B cell (primary cell): ENCODE measurements around the gene KRTAP5-8. TPM values are rescaled to one million over a fixed set of nuclear protein-coding genes. Genes with fewer than 3 reads are reported as not detected.

Experiments used
- ATAC-seq: fragments of 200-7000 bp; cut with Tn5 transposase; one replicate; pipeline ENCODE4 v1.10.0; 2021; ENCODE audit warnings: low read depth, mild to moderate bottlenecking, moderate number of reproducible peaks, moderate library complexity
- CTCF ChIA-PET: fragments of 350-600 bp; sonication (Branson Sonifier 250); formaldehyde crosslinking; loops from one replicate; lab custom pipeline; 2021; ENCODE audit warnings: antibody characterized with exemption, inconsistent platforms; lab: Charles Lee
- POLR2A ChIA-PET: fragments of 350-600 bp; sonication (Branson Sonifier 250); formaldehyde crosslinking; loops from one replicate; lab custom pipeline; 2021; ENCODE audit warnings: antibody characterized with exemption; lab: Charles Lee
- DNase-seq: peaks from one replicate; pipeline ENCODE4 v3.0.0; 2013
- H2AFZ ChIP-seq: 2 replicates; pipeline ENCODE4 v1.6.1; 2012; ENCODE audit warnings: mild to moderate bottlenecking, low read depth, low read length; ENCODE audit not compliant: insufficient read depth, poor library complexity, severe bottlenecking
- H3K27ac ChIP-seq, 2 donors: 1 replicate in 1 of 2; 2 replicates in 1 of 2; pipeline ENCODE4 v1.5.1; 2012 to 2013; ENCODE audit warnings: low read length in 2 of 2, mild to moderate bottlenecking in 2 of 2, moderate library complexity in 1 of 2
- H3K27me3 ChIP-seq, 4 experiments: fragments of 200-600 bp in 1 of 4; sonication (generic) in 1 of 4; replicated peaks in 1 of 4; 1 replicate in 2 of 4; 2 replicates in 2 of 4; pipeline versions ENCODE4 v1.6.1 to v1.7.0; 2013 to 2016; ENCODE audit warnings: low read length in 3 of 4, mild to moderate bottlenecking in 2 of 4, mixed read lengths in 1 of 4, moderate library complexity in 1 of 4; ENCODE audit not compliant: insufficient read depth in 4 of 4, control insufficient read depth in 3 of 4; ENCODE audit errors: control extremely low read depth in 1 of 4
- H3K36me3 ChIP-seq, 2 experiments: replicated peaks in 1 of 2; 1 replicate in 1 of 2; 2 replicates in 1 of 2; pipeline versions ENCODE4 v1.6.1 to v1.7.1; 2013; ENCODE audit warnings: low read length in 1 of 2; ENCODE audit not compliant: insufficient read depth in 2 of 2, control insufficient read depth in 1 of 2; ENCODE audit errors: control extremely low read depth in 1 of 2, extremely low read depth in 1 of 2
- H3K4me1 ChIP-seq, 2 donors: fragments of 200-600 bp in 1 of 2; sonication (generic) in 1 of 2; 1 replicate in 1 of 2; 2 replicates in 1 of 2; pipeline versions ENCODE4 v1.5.1 to v1.6.1; 2013 to 2017; ENCODE audit warnings: low read length in 2 of 2; ENCODE audit not compliant: control insufficient read depth in 2 of 2, insufficient read depth in 2 of 2
- H3K4me2 ChIP-seq: replicated peaks from 2 replicates; pipeline ENCODE3; 2012; ENCODE audit warnings: mild to moderate bottlenecking, low read depth, low read length; ENCODE audit not compliant: poor library complexity, severe bottlenecking
- H3K4me3 ChIP-seq, 5 experiments: fragments of 200-600 bp in 1 of 5; sonication (generic) in 1 of 5; 1 replicate in 3 of 5; 2 replicates in 2 of 5; pipeline versions ENCODE4 v1.5.1 to v1.7.0; 2011 to 2016; ENCODE audit warnings: low read length in 4 of 5, mild to moderate bottlenecking in 4 of 5, low read depth in 2 of 5, control low read depth in 1 of 5, moderate library complexity in 1 of 5; ENCODE audit not compliant: insufficient read depth in 1 of 5; ENCODE audit errors: control extremely low read depth in 1 of 5, extremely low read depth in 1 of 5
- H3K79me2 ChIP-seq: fragments of 200-600 bp; sonication (generic); one replicate; pipeline ENCODE4 v1.6.0; 2016; ENCODE audit warnings: low read length; ENCODE audit not compliant: control insufficient read depth, insufficient read depth
- H3K9ac ChIP-seq: fragments of 200-600 bp; sonication (generic); 2 replicates; pipeline ENCODE4 v1.6.1; 2017; ENCODE audit warnings: mild to moderate bottlenecking, low read length, moderate library complexity
- H3K9me3 ChIP-seq, 3 donors: one replicate each; pipeline versions ENCODE4 v1.6.1 to v1.7.1; 2013; ENCODE audit warnings: low read length in 2 of 3; ENCODE audit not compliant: control insufficient read depth in 2 of 3, insufficient read depth in 1 of 3; ENCODE audit errors: control extremely low read depth in 1 of 3
- H4K20me1 ChIP-seq: 2 replicates; pipeline ENCODE4 v1.6.0; 2012; ENCODE audit warnings: mild to moderate bottlenecking, low read length; ENCODE audit not compliant: insufficient read depth, control insufficient read depth, poor library complexity, severe bottlenecking
- H3K27ac Mint-ChIP-seq: one replicate; pipeline ENCODE4 v1.8.0; 2021; ENCODE audit warnings: mixed read lengths
- H3K27me3 Mint-ChIP-seq: one replicate; pipeline ENCODE4 v1.8.0; 2021; ENCODE audit warnings: mixed read lengths
- H3K4me1 Mint-ChIP-seq: one replicate; pipeline ENCODE4 v1.8.0; 2021; ENCODE audit warnings: mixed read lengths
- H3K4me3 Mint-ChIP-seq: one replicate; pipeline ENCODE4 v1.8.0; 2021; ENCODE audit warnings: mixed read lengths
- H3K9me3 Mint-ChIP-seq: one replicate; pipeline ENCODE4 v1.8.0; 2022; ENCODE audit warnings: mixed read lengths; ENCODE audit not compliant: insufficient read depth
- EZH2 ChIP-seq: IDR thresholded peaks from 2 replicates; pipeline ENCODE4 v1.6.1; 2012; ENCODE audit warnings: borderline replicate concordance, low read depth, mild to moderate bottlenecking, moderate library complexity, low read length; ENCODE audit not compliant: insufficient read depth, poor library complexity, severe bottlenecking
- WGBS: methylation state at CpG from one replicate; pipeline ENCODE4 v1.1.5; 2013; ENCODE audit warnings: missing lambda C conversion rate; ENCODE audit not compliant: insufficient coverage; 5-methylcytosine and 5-hydroxymethylcytosine counted together
- intact Hi-C: fragments of 100-400 bp; cut with micrococcal nuclease; formaldehyde crosslinking; loops from one replicate; pipeline ENCODE4 v1.10.0; 2022
- polyA plus RNA-seq: library from polyadenylated mRNA; depleted of rRNA; stranded (reverse); fragments of >200 nt; gene quantifications from 2 replicates; pipeline ENCODE4 v1.2.3, GENCODE V29; 2012
- total RNA-seq, 2 donors: library from RNA; stranded (reverse); fragments of 120-200 nt in 1 of 2; gene quantifications; 1 replicate in 1 of 2; 2 replicates in 1 of 2; pipeline versions ENCODE4 v1.2.3 to v1.2.4, GENCODE V29; 2013 to 2022
- TF ChIP-seq, protein P1 (sequence below): fragments of 200-600 bp; IDR thresholded peaks from one replicate; pipeline ENCODE4 v1.8.0; 2022; ENCODE audit warnings: antibody characterized with exemption, mild to moderate bottlenecking

Gene KRTAP5-8
- total and polyA plus RNA-seq, 2 donors (not counting 1 experiment from before 2014, with no cell fraction given), result 0.10 to 0.49 TPM

DNA sequence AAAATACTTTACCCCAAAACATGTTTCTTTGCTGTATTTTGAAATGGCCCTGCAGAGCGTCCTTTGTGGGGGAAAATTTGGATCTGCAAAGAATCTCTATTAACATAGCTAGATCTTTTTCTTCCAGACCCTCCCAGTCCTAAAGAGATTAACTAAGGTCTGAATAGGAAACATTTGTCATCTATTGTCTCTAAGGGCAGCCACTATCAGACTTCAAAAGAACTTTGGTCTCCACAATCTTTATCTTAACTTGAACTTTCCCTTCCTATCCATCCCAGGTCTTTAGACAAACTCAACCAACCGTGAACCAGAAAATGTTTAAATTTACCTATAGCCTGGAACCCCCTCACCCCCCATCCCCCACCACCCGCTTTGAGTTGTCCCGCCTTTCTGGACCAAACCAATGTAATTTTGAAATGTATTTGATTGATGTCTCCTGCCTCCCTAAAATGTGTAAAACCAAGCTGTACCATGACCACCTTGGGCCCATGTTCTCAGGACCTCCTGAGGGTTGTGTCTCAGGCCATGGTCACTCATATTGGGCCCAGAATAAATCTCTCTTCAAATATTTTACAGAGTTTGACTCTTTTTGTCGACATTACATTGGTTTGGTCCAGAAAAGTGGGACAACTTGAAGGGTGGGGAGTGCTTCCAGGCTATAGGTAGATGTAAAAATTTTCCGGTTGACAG lies 6.8 kb downstream of the KRTAP5-8 start:
- no peaks in the 10 kb centered on the region for H3K79me2 ChIP-seq
- DNase-seq, result no peak
- WGBS, result 96% methylated on average over 2 of the region's 6 CpGs
- ChIA-PET CTCF (no interaction called here), POLR2A (no interaction called here)
- no peak overlapping the region for H2AFZ ChIP-seq
- peaks cover 12% of the 10 kb centered on the region for H3K27me3 Mint-ChIP-seq
- ATAC-seq, result no peak
- no peak overlapping the region for H3K27ac ChIP-seq
- intact Hi-C loops, result no loop called here
- no peak overlapping the region for H3K4me3 ChIP-seq
- TF ChIP-seq EZH2, result no peak
- TF ChIP-seq, protein P1, sequence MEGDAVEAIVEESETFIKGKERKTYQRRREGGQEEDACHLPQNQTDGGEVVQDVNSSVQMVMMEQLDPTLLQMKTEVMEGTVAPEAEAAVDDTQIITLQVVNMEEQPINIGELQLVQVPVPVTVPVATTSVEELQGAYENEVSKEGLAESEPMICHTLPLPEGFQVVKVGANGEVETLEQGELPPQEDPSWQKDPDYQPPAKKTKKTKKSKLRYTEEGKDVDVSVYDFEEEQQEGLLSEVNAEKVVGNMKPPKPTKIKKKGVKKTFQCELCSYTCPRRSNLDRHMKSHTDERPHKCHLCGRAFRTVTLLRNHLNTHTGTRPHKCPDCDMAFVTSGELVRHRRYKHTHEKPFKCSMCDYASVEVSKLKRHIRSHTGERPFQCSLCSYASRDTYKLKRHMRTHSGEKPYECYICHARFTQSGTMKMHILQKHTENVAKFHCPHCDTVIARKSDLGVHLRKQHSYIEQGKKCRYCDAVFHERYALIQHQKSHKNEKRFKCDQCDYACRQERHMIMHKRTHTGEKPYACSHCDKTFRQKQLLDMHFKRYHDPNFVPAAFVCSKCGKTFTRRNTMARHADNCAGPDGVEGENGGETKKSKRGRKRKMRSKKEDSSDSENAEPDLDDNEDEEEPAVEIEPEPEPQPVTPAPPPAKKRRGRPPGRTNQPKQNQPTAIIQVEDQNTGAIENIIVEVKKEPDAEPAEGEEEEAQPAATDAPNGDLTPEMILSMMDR, result no peak
- H3K27ac Mint-ChIP-seq, result no peak overlapping the region
- H3K4me2 ChIP-seq, result no peak overlapping the region
- no peaks in the 10 kb centered on the region for H3K36me3 ChIP-seq
- peaks cover 0 to 3% (median 1%) of the 10 kb centered on the region in 4 experiments for H3K27me3 ChIP-seq
- peak overlapping the region; percentile 5 for H3K4me3 Mint-ChIP-seq
- peaks cover 6% of the 10 kb centered on the region for H3K9me3 Mint-ChIP-seq
- no peak overlapping the region for H3K9ac ChIP-seq
- peaks cover 3 to 10% of the 10 kb centered on the region in 2 donors for H3K4me1 ChIP-seq
- H3K4me1 Mint-ChIP-seq, result peaks cover 19% of the 10 kb centered on the region
- peaks cover 0 to 21% (median 0%) of the 10 kb centered on the region in 3 donors for H3K9me3 ChIP-seq
- H4K20me1 ChIP-seq, result no peaks in the 10 kb centered on the region

DNA sequence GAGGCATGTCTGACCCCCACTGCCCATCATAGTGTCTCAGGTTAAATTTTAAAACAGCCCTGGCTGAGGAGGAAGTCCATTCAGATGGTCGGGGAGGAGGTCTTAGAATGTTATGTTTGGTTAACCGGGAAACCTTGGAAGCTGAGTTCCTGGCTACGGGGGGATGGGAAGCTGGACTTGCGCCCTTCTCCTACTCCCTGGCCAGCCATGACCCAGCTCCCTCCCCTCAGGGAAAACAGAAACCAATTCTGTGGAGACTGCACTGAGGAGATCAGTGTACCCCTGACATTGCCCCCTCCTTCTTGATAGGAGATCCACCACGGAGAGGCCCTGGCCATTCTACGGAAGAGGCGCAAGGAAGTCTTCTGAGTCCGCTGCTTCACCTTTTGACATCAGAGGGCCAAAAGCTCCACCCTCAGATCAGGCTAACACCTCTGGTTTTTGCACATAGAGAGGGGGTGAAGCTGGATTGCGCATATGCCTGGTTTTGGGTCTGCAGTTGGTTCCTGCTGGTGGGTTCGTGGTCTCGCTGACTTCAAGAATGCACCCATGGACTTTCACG lies 7.7 kb downstream of the KRTAP5-8 start:
- Histone ChIP-seq H2AFZ (no peak overlapping the region), H3K36me3 (no peaks in the 10 kb centered on the region), H3K27ac (no peak overlapping the region), H3K27me3 (peaks cover 0 to 3% (median 1%) of the 10 kb centered on the region in 4 experiments), H3K9me3 (peaks cover 0 to 16% (median 0%) of the 10 kb centered on the region in 3 donors), H3K4me2 (no peak overlapping the region), H3K4me3 (no peak overlapping the region), H4K20me1 (no peaks in the 10 kb centered on the region), H3K4me1 (peaks cover 3 to 15% of the 10 kb centered on the region in 2 donors), H3K79me2 (no peaks in the 10 kb centered on the region), H3K9ac (no peak overlapping the region)
- Mint-ChIP-seq H3K4me1 (peaks cover 25% of the 10 kb centered on the region), H3K9me3 (peaks cover 6% of the 10 kb centered on the region), H3K27me3 (peaks cover 12% of the 10 kb centered on the region), H3K27ac (no peak overlapping the region), H3K4me3 (no peak overlapping the region)
- TF ChIP-seq EZH2, result no peak
- TF ChIP-seq, protein P1, result no peak
- CTCF ChIA-PET, result interaction anchor here (0.6 kb wide), 1 partner anchor 35 kb away, joined by 3 read pairs; no protein-coding TSS in a partner anchor
- WGBS, result 90% methylated on average over 7 of the region's 12 CpGs
- DNase-seq (no peak), ATAC-seq (no peak)
- intact Hi-C loops, result no loop called here
- POLR2A ChIA-PET, result no interaction called here
